H4 (cell line): ENCODE data around the gene KRTAP2-3. TPM values are rescaled to one million over a fixed set of nuclear protein-coding genes. Genes with fewer than 3 reads are reported as not detected.
"Not testable (repeated sequence)": the region's sequence is repeated elsewhere in the genome, so short reads cannot be mapped to it uniquely, and the experiment has no call there.

Source experiments
- DNase-seq: peaks from one replicate; pipeline ENCODE4 v3.0.0-alpha.2; 2015; ENCODE audit warnings: low spot score
- total RNA-seq: library from RNA; depleted of rRNA; stranded (reverse); fragments of >200 nt; shearing (Covaris generic); gene quantifications from 2 replicates; pipeline ENCODE4 v1.2.3, GENCODE V29; 2014; rRNA removed

Gene KRTAP2-3
- 0.21 TPM in 1 of 2 replicates, not detected in the other for total RNA-seq

- DNase-seq: peak; percentile 79
Measured at GRCh38 chr17:41060052-41060604, at the start of gene KRTAP2-3. Gene KRTAP2-3, minus strand, starts transcription at chr17:41060114. Its CDS starts 64 bp downstream, at chr17:41060050.

GRCh38 chr17:41108728-41109386, 48.9 kb upstream of the KRTAP2-3 start:
- DNase-seq: not testable (repeated sequence)

- DNase-seq: no peak
Measured at GRCh38 chr17:41107941-41108450, 48.1 kb upstream of the KRTAP2-3 start.

GRCh38 chr17:41105347-41105746, 45.4 kb upstream of the KRTAP2-3 start, which contains the start of gene KRTAP4-9:
Gene KRTAP4-9, plus strand, starts transcription at chr17:41105389. Its CDS starts 0 bp downstream, at chr17:41105389.
- not testable (repeated sequence) for DNase-seq

- not testable (repeated sequence) for DNase-seq
Measured at GRCh38 chr17:41104386-41105038, 44.6 kb upstream of the KRTAP2-3 start.

- no peak for DNase-seq
Measured at GRCh38 chr17:41103896-41104295, 44.0 kb upstream of the KRTAP2-3 start.

- DNase-seq: no peak
Measured at GRCh38 chr17:41101586-41102259, 41.8 kb upstream of the KRTAP2-3 start, which contains the start of gene KRTAP4-16. Gene KRTAP4-16, minus strand, starts transcription at chr17:41102209. Its CDS starts 0 bp downstream, at chr17:41102209.

- not testable (repeated sequence) for DNase-seq
Measured at GRCh38 chr17:41099682-41100480, 40.0 kb upstream of the KRTAP2-3 start.

GRCh38 chr17:41098481-41098880, 38.6 kb upstream of the KRTAP2-3 start:
- no peak for DNase-seq

GRCh38 chr17:41098042-41098441, 38.1 kb upstream of the KRTAP2-3 start, which contains the start of gene KRTAP4-8:
Gene KRTAP4-8, minus strand, starts transcription at chr17:41098142. Its CDS starts 58 bp downstream, at chr17:41098084.
- DNase-seq: no peak

GRCh38 chr17:41096055-41096454, 36.1 kb upstream of the KRTAP2-3 start:
- DNase-seq: no peak

GRCh38 chr17:41088760-41089352, 28.9 kb upstream of the KRTAP2-3 start:
- DNase-seq: not testable (repeated sequence)

GRCh38 chr17:41084100-41084856, 24.4 kb upstream of the KRTAP2-3 start, which contains the start of gene KRTAP4-7:
Gene KRTAP4-7, plus strand, starts transcription at chr17:41084150. Its CDS starts 57 bp downstream, at chr17:41084207.
- DNase-seq: not testable (repeated sequence)

- DNase-seq: not testable (repeated sequence)
Measured at GRCh38 chr17:41083427-41083826, 23.5 kb upstream of the KRTAP2-3 start.

- peak; percentile 16 for DNase-seq
Measured at GRCh38 chr17:41082626-41083025, 22.7 kb upstream of the KRTAP2-3 start.

- no peak for DNase-seq
Measured at GRCh38 chr17:41076788-41077187, 16.9 kb upstream of the KRTAP2-3 start.

- DNase-seq: no peak
Measured at GRCh38 chr17:41073676-41074075, 13.8 kb upstream of the KRTAP2-3 start.

GRCh38 chr17:41071606-41072360, 11.9 kb upstream of the KRTAP2-3 start:
- DNase-seq: no peak

- no peak for DNase-seq
Measured at GRCh38 chr17:41069031-41069430, 9.1 kb upstream of the KRTAP2-3 start.
